Erythroblast (primary cell): ENCODE results near the gene TCF4.
A peak's percentile ranks its signal among the peaks of the same experiment; 100 is the strongest.

Experiments used
- DNase-seq, 2 experiments: peaks; one replicate each; lab custom pipeline; 2025; lab: John Stamatoyannopoulos, UW
- GATA1 ChIP-seq: IDR thresholded peaks from 2 replicates; pipeline ENCODE4 v1.6.1; 2011; ENCODE audit warnings: low read depth, mild to moderate bottlenecking, control low read depth, low read length, moderate library complexity
- POLR2A ChIP-seq: IDR thresholded peaks from 2 replicates; pipeline ENCODE4 v1.6.1; 2011; ENCODE audit warnings: mild to moderate bottlenecking, low read length

Gene TCF4

GRCh38 chr18:55354795-55355194 lies 233.2 kb downstream of the TCF4 start:
- DNase-seq: peak in 1 of 2 experiments; percentile 57

GRCh38 chr18:55353806-55354205 lies 234.2 kb downstream of the TCF4 start:
- DNase-seq: no peak
- TF ChIP-seq GATA1 (no peak), POLR2A (no peak)

More at GRCh38 chr18:55354795-55355194, 233.2 kb downstream of the TCF4 start:
- TF ChIP-seq GATA1 (no peak), POLR2A (no peak)

GRCh38 chr18:55353391-55353790 lies 234.6 kb downstream of the TCF4 start:
- TF ChIP-seq POLR2A: no peak
- TF ChIP-seq GATA1: no peak
- DNase-seq: no peak

GRCh38 chr18:55351980-55352714 lies 235.8 kb downstream of the TCF4 start:
- peak; percentile 16 to 21 for DNase-seq
- TF ChIP-seq GATA1 (no peak), POLR2A (no peak)

- no peak for TF ChIP-seq GATA1
- no peak for TF ChIP-seq POLR2A
Measured at GRCh38 chr18:55351241-55351691, 236.7 kb downstream of the TCF4 start.

GRCh38 chr18:55349685-55350084 lies 238.3 kb downstream of the TCF4 start:
- no peak for TF ChIP-seq GATA1
- TF ChIP-seq POLR2A: no peak
- no peak for DNase-seq

More at GRCh38 chr18:55351241-55351691, 236.7 kb downstream of the TCF4 start:
- no peak for DNase-seq

GRCh38 chr18:55346961-55347740 lies 240.8 kb downstream of the TCF4 start:
- DNase-seq: no peak
- no peak for TF ChIP-seq GATA1
- TF ChIP-seq POLR2A: no peak

GRCh38 chr18:55346387-55346786 lies 241.6 kb downstream of the TCF4 start:
- DNase-seq: no peak
- TF ChIP-seq GATA1 (no peak), POLR2A (no peak)

- DNase-seq: no peak
- no peak for TF ChIP-seq POLR2A
- no peak for TF ChIP-seq GATA1
Measured at GRCh38 chr18:55345103-55345950, 242.7 kb downstream of the TCF4 start.

- DNase-seq: peak; percentile 50 to 51
- TF ChIP-seq POLR2A (no peak), GATA1 (no peak)
Measured at GRCh38 chr18:55343396-55344073, 244.5 kb downstream of the TCF4 start.

GRCh38 chr18:55340998-55341397 lies 247.0 kb downstream of the TCF4 start:
- no peak for DNase-seq
- no peak for TF ChIP-seq GATA1
- TF ChIP-seq POLR2A: no peak

GRCh38 chr18:55339990-55340389 lies 248.0 kb downstream of the TCF4 start:
- DNase-seq: no peak
- TF ChIP-seq POLR2A (no peak), GATA1 (no peak)

GRCh38 chr18:55338978-55339650 lies 248.9 kb downstream of the TCF4 start:
- TF ChIP-seq POLR2A (no peak), GATA1 (no peak)
- peak in 1 of 2 experiments; percentile 17 for DNase-seq
